ELF-1 (cell line): ENCODE measurements around the gene MPZL1.

Source experiments
- DNase-seq: peaks from one replicate; pipeline ENCODE4 v3.0.0-alpha.2; 2016; ENCODE audit warnings: low read depth, low spot score

The MPZL1 gene

GRCh38 chr1:167808104-167808503 is 86.3 kb downstream of the MPZL1 start:
- DNase-seq, result no peak

DNA sequence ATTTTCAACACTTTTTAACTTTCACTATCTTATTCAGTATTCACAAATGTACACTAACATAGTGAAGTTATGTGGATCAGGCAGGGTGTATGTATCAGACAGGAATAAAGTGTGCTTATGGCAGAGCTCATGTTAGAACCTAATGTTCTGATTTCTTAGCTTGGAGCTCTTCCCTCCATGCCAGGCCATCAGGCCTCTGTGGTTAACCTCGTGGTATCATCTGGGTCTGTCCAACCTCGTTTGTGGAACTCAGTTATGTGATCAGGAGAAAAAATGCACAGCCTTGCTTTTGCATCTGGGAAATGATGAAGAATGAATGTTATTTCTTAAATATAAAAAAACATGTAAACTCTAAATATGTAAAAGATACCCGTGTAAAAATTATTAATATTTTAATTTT is 86.9 kb downstream of the MPZL1 start:
- no peak for DNase-seq

- no peak for DNase-seq
Observed at GRCh38 chr1:167812972-167813371, 91.2 kb downstream of the MPZL1 start.

DNA sequence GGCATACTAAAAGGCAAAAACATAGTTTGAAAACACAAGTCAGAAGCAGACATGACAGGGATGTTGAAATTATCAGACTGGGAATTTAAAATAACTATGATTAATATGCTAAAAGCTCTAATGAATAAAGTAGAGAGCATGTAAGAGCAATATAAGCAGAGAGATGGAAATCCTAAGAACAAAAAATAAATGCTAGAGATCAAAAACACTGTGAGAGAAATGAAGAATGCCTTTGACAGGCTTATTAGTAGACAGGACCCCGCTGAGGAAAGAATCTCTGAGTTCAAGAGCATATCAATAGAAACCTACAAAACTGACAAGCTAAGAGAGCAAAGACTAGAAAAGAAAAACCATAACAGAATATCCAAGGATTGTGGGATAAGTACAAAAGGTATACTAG is 93.9 kb downstream of the MPZL1 start:
- no peak for DNase-seq

DNA sequence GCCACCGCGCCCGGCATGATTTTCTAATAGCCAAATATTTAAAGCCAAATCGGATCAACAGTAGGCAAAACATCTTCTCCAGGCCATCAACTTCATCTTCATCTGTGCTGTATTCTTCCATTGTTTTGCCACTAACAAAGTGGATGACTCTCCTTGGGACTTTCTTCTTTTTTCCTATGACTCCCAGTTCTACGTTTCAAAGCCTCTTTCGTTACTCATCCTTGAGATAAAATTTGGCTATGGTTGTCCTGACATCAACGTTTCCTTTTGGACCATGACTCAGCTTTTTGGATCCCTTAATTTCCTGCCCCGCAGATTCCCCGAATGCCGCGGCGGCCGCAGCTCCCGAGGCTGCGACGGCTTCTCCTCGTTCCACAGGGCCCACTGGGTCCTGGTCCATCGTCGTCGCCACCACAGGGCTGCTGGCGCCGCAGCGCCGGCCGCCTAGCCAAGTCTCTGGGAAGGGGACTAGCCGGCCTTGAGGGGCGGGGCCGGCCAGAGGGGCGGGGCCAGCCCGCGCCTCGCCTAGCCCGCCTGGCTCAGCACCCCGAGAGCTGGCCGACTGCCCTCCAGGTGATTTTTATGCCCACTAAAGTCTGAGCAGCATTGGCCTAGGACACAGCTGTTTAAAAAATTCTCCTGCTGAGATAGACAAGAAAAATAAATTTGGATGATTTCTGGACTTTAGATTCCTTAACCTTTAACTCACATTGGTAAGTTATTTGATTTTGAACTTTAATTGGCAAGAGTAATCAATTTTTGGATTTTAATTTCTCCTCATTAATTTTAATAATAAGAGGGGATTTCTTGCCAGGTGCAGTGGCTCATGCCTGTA is 98.3 kb downstream of the MPZL1 start:
- peak; percentile 92 for DNase-seq

GRCh38 chr1:167820684-167821355 is 99.0 kb downstream of the MPZL1 start:
- DNase-seq, result peak; percentile 53

DNA sequence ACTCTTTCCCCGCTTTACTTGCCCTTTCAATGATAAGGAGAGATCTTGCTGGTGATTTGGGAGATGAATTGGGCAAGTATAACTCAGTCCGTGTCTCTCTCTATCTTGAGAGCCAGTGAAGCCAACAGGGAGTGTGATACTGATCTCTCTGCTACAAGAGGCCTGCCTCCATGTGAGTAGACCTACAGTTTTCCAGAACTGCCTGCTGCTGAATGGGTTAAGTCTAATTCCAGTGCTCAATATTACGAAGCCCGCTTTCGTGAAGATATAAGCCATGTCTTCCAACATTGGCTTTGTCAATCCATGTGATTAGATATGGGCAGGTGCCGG is 99.5 kb downstream of the MPZL1 start:
- DNase-seq, result no peak

DNA sequence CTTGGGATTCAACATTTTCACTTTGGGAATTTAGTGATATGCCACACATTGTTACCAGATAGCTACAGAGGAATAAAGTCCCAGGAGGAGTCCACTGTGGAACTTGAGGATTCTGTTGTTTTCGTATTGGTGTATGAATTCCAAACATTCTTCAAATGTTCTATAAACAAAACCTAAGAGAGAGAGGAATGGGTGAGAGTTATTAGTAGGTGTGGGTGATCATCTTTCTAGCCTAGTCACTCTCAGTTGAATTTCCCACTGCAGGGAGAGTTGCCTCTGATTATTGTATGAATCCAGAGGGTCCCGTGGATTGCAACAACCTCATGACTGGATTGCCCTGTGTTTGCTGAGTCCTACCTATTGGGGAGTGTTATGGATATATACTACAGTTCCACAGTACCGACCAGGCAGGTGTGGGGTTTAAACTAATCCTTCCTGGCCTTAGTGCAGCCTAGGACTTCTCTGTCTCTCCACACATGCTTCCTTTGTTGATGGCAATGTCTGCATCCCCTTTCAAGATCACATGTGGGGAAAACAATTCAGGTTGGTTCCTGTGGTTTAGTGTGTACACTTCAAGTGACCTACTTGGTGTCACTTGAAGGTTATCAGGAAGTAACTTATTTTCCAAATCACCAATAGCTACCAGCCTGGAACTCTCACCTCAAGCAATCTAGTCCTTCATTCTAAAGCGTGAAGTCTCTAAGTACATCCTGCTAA is 100.3 kb downstream of the MPZL1 start:
- DNase-seq, result no peak

DNA sequence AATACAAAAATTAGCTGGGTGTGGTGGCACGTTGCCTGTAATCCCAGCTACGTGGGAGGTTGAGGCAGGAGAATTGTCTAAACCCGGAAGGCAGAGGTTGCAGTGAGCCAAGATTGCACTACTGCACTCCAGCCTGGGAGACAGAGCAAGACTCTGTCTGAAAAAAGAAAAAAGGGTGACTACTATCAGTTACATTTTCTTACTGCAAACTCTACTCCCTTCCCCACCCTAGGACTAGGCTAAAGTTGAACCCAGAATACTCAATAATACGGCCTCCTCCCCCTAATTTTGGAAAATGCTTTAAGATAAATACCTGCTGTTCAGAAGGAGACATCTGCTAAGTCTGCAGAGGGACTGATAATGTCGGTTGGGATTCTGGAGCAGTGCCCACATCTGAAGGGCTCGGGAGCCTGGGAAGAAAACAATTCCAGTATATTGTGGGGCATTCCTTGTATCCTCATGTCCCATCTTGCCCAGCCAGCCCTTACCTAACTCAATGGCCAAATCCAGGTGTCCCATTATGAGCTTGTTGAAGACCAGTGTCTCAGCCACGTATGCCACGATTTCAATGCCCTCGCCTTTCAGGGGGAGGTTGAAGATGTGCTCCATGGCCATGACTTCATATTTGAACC is 102.5 kb downstream of the MPZL1 start:
- no peak for DNase-seq

DNA sequence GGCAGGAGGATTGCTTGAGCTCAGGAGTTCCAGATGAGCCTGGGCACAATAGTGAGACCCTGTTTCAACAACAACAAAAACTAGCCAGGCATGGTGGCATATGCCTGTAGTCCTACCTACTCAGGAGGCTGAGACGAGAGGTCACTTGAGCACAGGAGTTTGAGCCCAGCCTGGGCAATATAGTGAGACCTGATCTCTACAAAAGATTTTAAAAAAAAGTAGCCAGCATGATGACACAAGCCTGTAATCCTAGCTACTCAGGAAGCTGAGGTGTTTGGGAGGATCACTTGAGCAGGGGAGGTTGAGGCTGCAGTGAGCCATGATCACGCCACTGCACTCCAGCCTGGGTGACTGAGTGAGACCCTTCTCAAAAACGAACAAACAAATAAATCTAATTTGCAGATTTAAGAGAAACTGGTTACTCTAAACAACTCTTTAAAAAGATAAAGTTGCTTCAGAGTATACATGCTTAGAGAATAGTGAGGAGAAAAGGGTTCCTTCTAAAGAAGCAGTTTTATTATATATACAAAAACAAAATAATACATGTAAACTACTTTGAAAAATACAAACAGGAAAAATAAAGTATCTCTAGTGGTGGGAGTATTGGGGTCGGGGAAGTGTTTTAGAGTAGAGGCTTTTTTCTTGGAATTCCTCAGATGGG is 103.8 kb downstream of the MPZL1 start:
- DNase-seq, result no peak

GRCh38 chr1:167826127-167826526 is 104.3 kb downstream of the MPZL1 start:
- no peak for DNase-seq

DNA sequence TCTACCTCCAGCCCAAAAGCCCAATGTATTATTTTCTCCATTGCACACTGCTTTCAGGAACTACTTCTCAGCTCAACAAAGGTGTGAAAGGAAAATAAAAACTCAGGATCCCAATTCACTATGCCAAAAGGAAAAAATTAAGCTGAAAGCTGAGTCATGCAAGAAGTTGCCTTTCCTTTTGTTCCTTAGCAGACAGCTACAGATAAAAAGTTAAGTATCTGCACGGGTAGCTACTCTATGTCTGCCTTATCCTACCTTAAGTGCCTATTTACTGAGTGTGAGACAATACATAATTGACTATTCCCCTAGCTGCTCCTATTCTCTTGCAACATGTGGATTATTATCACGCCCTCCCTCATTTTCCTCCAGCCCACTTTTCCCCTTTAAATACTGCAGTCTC is 108.1 kb downstream of the MPZL1 start:
- no peak for DNase-seq

DNA sequence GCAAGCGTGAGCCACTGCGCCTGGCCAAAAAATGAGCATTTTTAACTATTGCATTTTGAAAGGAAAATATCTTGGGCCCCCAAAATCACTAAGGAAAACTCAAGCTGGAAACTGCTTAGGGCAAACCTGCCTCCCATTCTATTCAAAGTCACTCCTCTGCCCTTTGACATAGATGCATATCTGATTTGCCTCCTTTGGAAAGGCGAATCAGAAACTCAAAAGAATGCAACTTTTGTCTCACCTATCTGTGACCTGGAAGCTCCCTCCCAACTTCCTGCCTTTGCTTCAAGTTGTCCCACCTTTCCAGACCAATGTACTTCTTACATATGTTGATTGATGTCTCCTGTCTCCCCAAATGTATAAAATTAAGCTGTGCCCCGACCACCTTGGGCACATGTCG is 108.9 kb downstream of the MPZL1 start:
- DNase-seq, result peak; percentile 54

DNA sequence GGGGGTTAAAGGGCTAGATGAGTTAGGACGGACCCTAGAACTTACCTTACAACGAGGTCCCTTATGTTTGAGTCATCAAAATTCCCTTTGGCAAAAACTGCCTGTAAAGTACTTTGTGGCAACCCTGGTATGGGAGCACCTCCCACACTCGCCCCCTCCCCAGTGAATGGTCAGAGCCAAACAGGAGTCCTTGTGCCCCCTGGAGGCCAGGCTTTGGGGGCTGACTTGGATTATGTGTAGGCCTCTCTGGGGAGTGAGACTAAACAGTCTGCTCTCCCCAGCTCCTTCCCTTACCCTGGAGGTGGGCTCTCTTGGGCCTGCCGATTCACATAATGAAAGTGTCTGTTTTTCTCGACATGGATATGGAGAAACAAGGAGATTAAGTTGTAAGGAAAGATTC is 110.9 kb downstream of the MPZL1 start:
- DNase-seq, result peak; percentile 36

DNA sequence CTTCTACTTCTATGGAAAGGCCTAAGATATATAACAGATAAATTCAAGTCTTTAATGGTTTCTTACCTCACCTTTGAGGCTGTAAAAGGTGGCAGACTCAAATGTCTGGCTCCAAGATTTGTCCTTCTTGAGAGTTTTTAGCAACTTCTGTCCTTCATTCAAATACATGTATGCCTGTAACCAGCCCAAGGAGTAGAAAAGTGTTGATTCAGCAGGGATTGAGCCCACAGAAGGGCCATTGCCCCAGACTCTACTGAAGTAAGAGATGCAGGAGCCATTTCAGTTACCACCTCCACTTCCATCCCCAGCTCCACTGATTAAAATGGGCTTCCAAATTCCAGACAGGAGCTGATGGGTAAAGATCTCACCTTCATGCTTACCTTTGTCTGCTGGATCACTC is 112.1 kb downstream of the MPZL1 start:
- DNase-seq, result no peak

- DNase-seq, result no peak
Observed at GRCh38 chr1:167836197-167836596, 114.4 kb downstream of the MPZL1 start.

DNA sequence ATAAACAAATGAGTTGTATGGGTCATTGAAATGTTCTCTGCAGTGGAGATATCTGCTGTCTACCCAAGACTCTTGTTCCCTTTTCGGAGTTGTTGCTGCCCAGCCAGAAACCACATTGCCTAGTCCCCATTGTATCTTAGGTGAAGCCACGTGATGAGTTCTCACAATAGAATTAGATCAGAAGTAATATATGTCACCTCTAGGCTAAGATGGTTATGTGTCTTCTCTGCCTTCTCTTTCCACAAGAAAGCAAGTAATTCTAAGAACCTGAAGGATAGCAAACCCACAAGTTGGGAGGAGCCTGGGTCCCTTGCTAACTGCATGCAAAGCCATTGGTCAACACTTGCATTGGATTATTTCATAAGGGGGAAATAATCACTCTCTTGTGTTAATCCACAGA is 115.5 kb downstream of the MPZL1 start:
- DNase-seq, result no peak

- DNase-seq, result no peak
Observed at GRCh38 chr1:167839009-167839408, 117.2 kb downstream of the MPZL1 start.
